Thoracic aorta (tissue), 2 donors: ENCODE results near the gene PNPLA8. TPM values are rescaled to one million over a fixed set of nuclear protein-coding genes. Genes with fewer than 3 reads are reported as not detected.

Source experiments
- ATAC-seq: fragments of 150-250 bp; one replicate; pipeline ENCODE4 v1.8.0; 2017; ENCODE audit warnings: low read depth; ENCODE audit not compliant: insufficient number of reproducible peaks, low FRiP score
- DNase-seq: peaks from one replicate; pipeline ENCODE4 v3.0.0-alpha.2; 2020; ENCODE audit warnings: low spot score
- H3K27ac ChIP-seq, 2 donors: fragments of 200-600 bp; sonication (generic); 1 replicate in 1 of 2; 2 replicates in 1 of 2; pipeline ENCODE4 v1.5.1; 2016; ENCODE audit warnings: mild to moderate bottlenecking in 2 of 2, moderate library complexity in 2 of 2
- H3K27me3 ChIP-seq: fragments of 200-600 bp; sonication (generic); replicated peaks from 2 replicates; pipeline ENCODE4 v1.6.0; 2016; ENCODE audit warnings: mild to moderate bottlenecking; ENCODE audit not compliant: insufficient read depth
- H3K36me3 ChIP-seq: fragments of 200-600 bp; sonication (generic); one replicate; pipeline ENCODE4 v1.5.1; 2016
- H3K4me1 ChIP-seq, 2 donors: fragments of 200-600 bp; sonication (generic); 1 replicate in 1 of 2; 2 replicates in 1 of 2; pipeline versions ENCODE4 v1.5.1 to v1.6.0; 2016; ENCODE audit warnings: low read depth in 2 of 2, mild to moderate bottlenecking in 1 of 2; ENCODE audit not compliant: control insufficient read depth in 1 of 2
- H3K4me3 ChIP-seq: fragments of 200-600 bp; sonication (generic); 2 replicates; pipeline ENCODE4 v1.5.1; 2016; ENCODE audit warnings: mild to moderate bottlenecking
- H3K9me3 ChIP-seq: fragments of 200-600 bp; sonication (generic); 2 replicates; pipeline ENCODE4 v1.5.1; 2016
- CTCF ChIP-seq: fragments of 200-600 bp; sonication (generic); IDR thresholded peaks from one replicate; pipeline ENCODE4 v1.5.1; 2019; ENCODE audit warnings: antibody characterized with exemption
- total RNA-seq, 2 donors: library from RNA; depleted of rRNA; stranded (reverse); fragments of >200 nt; gene quantifications; one replicate each; pipeline versions ENCODE4 v1.1.0 to v1.2.3, GENCODE V29; 2016

The PNPLA8 gene
- total RNA-seq, 2 donors from 2014 or later: 29.6 to 45.8 TPM

- no peaks in the 10 kb centered on the region for H3K9me3 ChIP-seq
- H3K4me1 ChIP-seq: no peaks in the 10 kb centered on the region
- no peak for TF ChIP-seq CTCF
- no peak overlapping the region for H3K27ac ChIP-seq
- no peaks in the 10 kb centered on the region for H3K36me3 ChIP-seq
- H3K27me3 ChIP-seq: no peaks in the 10 kb centered on the region
- ATAC-seq: no peak
- no peak overlapping the region for H3K4me3 ChIP-seq
- DNase-seq: no peak
These were observed 94.8 kb downstream of the PNPLA8 start for GRCh38 chr7:108431099-108431498.

GRCh38 chr7:108430664-108431063 lies 95.3 kb downstream of the PNPLA8 start:
- Histone ChIP-seq H3K36me3 (no peaks in the 10 kb centered on the region), H3K4me1 (no peaks in the 10 kb centered on the region), H3K27ac (no peak overlapping the region), H3K4me3 (no peak overlapping the region), H3K9me3 (no peaks in the 10 kb centered on the region), H3K27me3 (no peaks in the 10 kb centered on the region)
- no peak for TF ChIP-seq CTCF
- ATAC-seq: no peak
- DNase-seq: no peak

GRCh38 chr7:108427766-108428165 lies 98.2 kb downstream of the PNPLA8 start:
- Histone ChIP-seq H3K4me3 (no peak overlapping the region), H3K27ac (no peak overlapping the region), H3K36me3 (no peaks in the 10 kb centered on the region), H3K4me1 (no peaks in the 10 kb centered on the region), H3K27me3 (no peaks in the 10 kb centered on the region), H3K9me3 (no peaks in the 10 kb centered on the region)
- DNase-seq (no peak), ATAC-seq (no peak)
- TF ChIP-seq CTCF: no peak

- H3K36me3 ChIP-seq: no peaks in the 10 kb centered on the region
- H3K4me1 ChIP-seq: no peaks in the 10 kb centered on the region
- no peak for ATAC-seq
- H3K27me3 ChIP-seq: no peaks in the 10 kb centered on the region
- no peak for TF ChIP-seq CTCF
- no peak overlapping the region for H3K27ac ChIP-seq
- no peak for DNase-seq
- no peak overlapping the region for H3K4me3 ChIP-seq
- H3K9me3 ChIP-seq: no peaks in the 10 kb centered on the region
These were observed 100.1 kb downstream of the PNPLA8 start for GRCh38 chr7:108425714-108426275.

- H3K27me3 ChIP-seq: no peaks in the 10 kb centered on the region
- H3K4me1 ChIP-seq: no peaks in the 10 kb centered on the region
- TF ChIP-seq CTCF: no peak
- no peak for ATAC-seq
- no peak overlapping the region for H3K4me3 ChIP-seq
- no peak for DNase-seq
- H3K27ac ChIP-seq: no peak overlapping the region
- H3K36me3 ChIP-seq: no peaks in the 10 kb centered on the region
- no peaks in the 10 kb centered on the region for H3K9me3 ChIP-seq
These were observed 101.9 kb downstream of the PNPLA8 start for GRCh38 chr7:108424013-108424412.
